ENCODE data around the gene ALDH7A1.

GRCh38 chr5:126543660-126544059, 51.4 kb downstream of the ALDH7A1 start:
- TF ChIP-seq POLR2A (IDR thresholded peaks at IDR 0.05; ENCODE audit: low read length) (no peak), GATA1 (IDR thresholded peaks at IDR 0.05; ENCODE audit: low read depth, low read length) (no peak)

All from erythroblast (primary cell).